RWPE1 (cell line): ENCODE measurements around the gene OXLD1.

Experiments
- CTCF ChIA-PET: fragments of 350-600 bp; sonication (Branson Sonifier 250); formaldehyde crosslinking; extraction: SDS; loops from one replicate; lab custom pipeline; 2021; lab: Yijun Ruan, JAX
- POLR2A ChIA-PET: fragments of 400-600 bp; formaldehyde crosslinking; extraction: SDS; loops from one replicate; lab custom pipeline; 2020; ENCODE audit warnings: antibody characterized with exemption; ENCODE audit not compliant: low non-redundant PET; lab: Yijun Ruan, JAX
- DNase-seq: peaks from one replicate; pipeline ENCODE4 v3.0.0; 2012; ENCODE audit warnings: low spot score
- H3K27ac ChIP-seq: fragments of 450-650 bp; 2 replicates; pipeline ENCODE4 v1.5.1; 2017
- CTCF ChIP-seq: fragments of 450-650 bp; conservative IDR thresholded peaks from 2 replicates; pipeline ENCODE4 v1.5.1; 2017; ENCODE audit warnings: low read depth, mild to moderate bottlenecking

OXLD1 gene

GRCh38 chr17:81706757-81707624 is 40.6 kb upstream of the OXLD1 start:
- TF ChIP-seq CTCF: no peak
- ChIA-PET CTCF (interaction anchor here (0.6 kb wide), 1 partner anchor 137 kb away, joined by 4 read pairs; no protein-coding TSS in a partner anchor), POLR2A (no interaction called here)

GRCh38 chr17:81706232-81706611 is 39.8 kb upstream of the OXLD1 start:
- peak overlapping the region; percentile 89 for H3K27ac ChIP-seq
- no peak for DNase-seq
- TF ChIP-seq CTCF: no peak
- POLR2A ChIA-PET: no interaction called here
- CTCF ChIA-PET: no interaction called here

More at GRCh38 chr17:81706757-81707624, 40.6 kb upstream of the OXLD1 start:
- H3K27ac ChIP-seq: peak overlapping the region; percentile 89
- no peak for DNase-seq

GRCh38 chr17:81705518-81706231 is 39.3 kb upstream of the OXLD1 start:
- TF ChIP-seq CTCF: no peak
- no peak for DNase-seq
- CTCF ChIA-PET: no interaction called here
- POLR2A ChIA-PET: no interaction called here
- H3K27ac ChIP-seq: peak overlapping the region; percentile 89

GRCh38 chr17:81703747-81704654 is 37.6 kb upstream of the OXLD1 start:
- CTCF ChIA-PET: no interaction called here
- DNase-seq: no peak
- H3K27ac ChIP-seq: peak overlapping the region; percentile 89
- POLR2A ChIA-PET: interaction anchor here (1.4 kb wide), 1 partner anchor 19 kb away, joined by 6 read pairs; no protein-coding TSS in a partner anchor
- TF ChIP-seq CTCF: no peak

GRCh38 chr17:81702934-81703746 is 36.7 kb upstream of the OXLD1 start, which contains the start of gene MRPL12:
Gene MRPL12 (plus strand): TSS chr17:81703367. CDS start chr17:81703502, 135 bp downstream.
- TF ChIP-seq CTCF: no peak
- peak within 1 kb of the TSS; percentile 89 for H3K27ac ChIP-seq
- ChIA-PET CTCF (no interaction called here), POLR2A (interaction anchor here (1.4 kb wide), 1 partner anchor 18 kb away, joined by 6 read pairs; no protein-coding TSS in a partner anchor)
- peak; percentile 86 for DNase-seq
